PC-9 (cell line): ENCODE results near the gene GNAO1. TPM values are rescaled to one million over a fixed set of nuclear protein-coding genes. Genes with fewer than 3 reads are reported as not detected.
A peak's percentile ranks its signal among the peaks of the same experiment; 100 is the strongest.

Experiments used
- BruUV-seq: library from RNA; stranded (reverse); fragments of 400-500 nt; replicated peaks from 2 replicates; lab custom pipeline; 2021; lab: Mats Ljungman, UMichigan
- CTCF ChIA-PET: fragments of 300-600 bp; sonication (Branson Sonifier 250); formaldehyde crosslinking; loops from one replicate; lab custom pipeline; 2022; ENCODE audit warnings: antibody characterized with exemption; lab: Charles Lee
- POLR2A ChIA-PET: fragments of 300-600 bp; sonication (Branson Sonifier 250); formaldehyde crosslinking; loops from one replicate; lab custom pipeline; 2022; ENCODE audit warnings: antibody characterized with exemption; ENCODE audit not compliant: unreplicated experiment; lab: Charles Lee
- DNase-seq, 2 experiments: peaks; one replicate each; pipeline versions ENCODE4 v3.0.0 to v3.0.0-alpha.2; 2015 to 2022; ENCODE audit warnings: mixed read lengths in 1 of 2
- H2AFZ ChIP-seq: fragments of 200-600 bp; sonication (generic); 2 replicates; pipeline ENCODE4 v1.8.1; 2017; ENCODE audit warnings: antibody characterized with exemption
- H3F3A ChIP-seq: fragments of 200-600 bp; sonication (generic); 2 replicates; pipeline ENCODE4 v1.8.1; 2017; ENCODE audit warnings: antibody characterized with exemption, mild to moderate bottlenecking, low read depth; ENCODE audit not compliant: insufficient read depth
- H3K27ac ChIP-seq: fragments of 200-600 bp; sonication (generic); 2 replicates; pipeline ENCODE4 v1.6.1; 2016; ENCODE audit warnings: mixed run types
- H3K27me3 ChIP-seq: fragments of 200-600 bp; sonication (generic); 2 replicates; pipeline ENCODE4 v1.6.1; 2016; ENCODE audit warnings: low read depth, mixed run types; ENCODE audit not compliant: insufficient read depth
- H3K36me3 ChIP-seq: fragments of 200-600 bp; sonication (generic); 2 replicates; pipeline ENCODE4 v1.6.1; 2016; ENCODE audit warnings: low read depth, mixed run types
- H3K4me1 ChIP-seq: fragments of 200-600 bp; sonication (generic); replicated peaks from 2 replicates; pipeline ENCODE4 v1.6.1; 2016; ENCODE audit warnings: mixed run types; ENCODE audit not compliant: insufficient read depth
- H3K4me2 ChIP-seq: fragments of 200-600 bp; sonication (generic); 2 replicates; pipeline ENCODE4 v1.6.1; 2017; ENCODE audit warnings: mixed run types
- H3K4me3 ChIP-seq: fragments of 200-600 bp; sonication (generic); 2 replicates; pipeline ENCODE4 v1.6.1; 2016; ENCODE audit warnings: mixed run types
- H3K79me2 ChIP-seq: fragments of 200-600 bp; sonication (generic); 2 replicates; pipeline ENCODE4 v1.6.1; 2017; ENCODE audit warnings: low read depth, mixed run types
- H3K9me2 ChIP-seq: fragments of 200-600 bp; sonication (generic); 2 replicates; pipeline ENCODE4 v1.8.1; 2017; ENCODE audit warnings: mild to moderate bottlenecking; ENCODE audit not compliant: insufficient read depth
- H3K9me3 ChIP-seq: fragments of 200-600 bp; sonication (generic); 2 replicates; pipeline ENCODE4 v1.8.1; 2016; ENCODE audit warnings: low read depth; ENCODE audit not compliant: insufficient read depth
- H4K20me1 ChIP-seq: fragments of 200-600 bp; sonication (generic); 2 replicates; pipeline ENCODE4 v1.8.1; 2017; ENCODE audit not compliant: insufficient read depth
- CTCF ChIP-seq: fragments of 200-600 bp; sonication (generic); conservative IDR thresholded peaks from 2 replicates; pipeline ENCODE4 v1.6.1; 2017; ENCODE audit warnings: mixed run types, antibody characterized with exemption, mild to moderate bottlenecking, moderate library complexity
- EZH2 ChIP-seq: fragments of 200-600 bp; sonication (generic); IDR thresholded peaks from 2 replicates; pipeline ENCODE4 v1.8.0; 2017; ENCODE audit warnings: antibody characterized with exemption, low read depth
- intact Hi-C: fragments of 100-400 bp; cut with micrococcal nuclease; formaldehyde crosslinking; loops from one replicate; pipeline ENCODE4 v1.10.0; 2022; ENCODE audit not compliant: unreplicated experiment
- total RNA-seq: library from RNA; stranded (reverse); gene quantifications from 2 replicates; pipeline ENCODE4 v1.2.3, GENCODE V29; 2021

Gene GNAO1
- total RNA-seq, 1 experiment from 2014 or later, result 2.8 TPM

- no peaks in the 10 kb centered on the region for H3K27me3 ChIP-seq
- no peak overlapping the region for H3K27ac ChIP-seq
- peak overlapping the region; percentile 29 for H3K4me2 ChIP-seq
- no peaks in the 10 kb centered on the region for H3K79me2 ChIP-seq
- no peaks in the 10 kb centered on the region for H3F3A ChIP-seq
- H3K36me3 ChIP-seq, result no peaks in the 10 kb centered on the region
- TF ChIP-seq EZH2 (no peak), CTCF (no peak)
- peak in 1 of 2 experiments; percentile 62 for DNase-seq
- H3K9me3 ChIP-seq, result no peaks in the 10 kb centered on the region
- ChIA-PET CTCF (no interaction called here), POLR2A (no interaction called here)
- no TSS peak for BruUV-seq
- H4K20me1 ChIP-seq, result no peaks in the 10 kb centered on the region; the same call in 1 of the 2 replicates
- H2AFZ ChIP-seq, result no peak overlapping the region
- H3K4me1 ChIP-seq, result peaks cover 15% of the 10 kb centered on the region
- no peaks in the 10 kb centered on the region for H3K9me2 ChIP-seq
- no peak overlapping the region for H3K4me3 ChIP-seq
- intact Hi-C loops, result loop anchor here (5.0 kb wide), 1 partner anchor 45 kb away; no protein-coding TSS in a partner anchor
These were observed 10.7 kb downstream of the GNAO1 start for GRCh38 chr16:56202036-56202435.

GRCh38 chr16:56203052-56203451 lies 11.8 kb downstream of the GNAO1 start:
- Histone ChIP-seq H3K27ac (no peak overlapping the region), H3K79me2 (no peaks in the 10 kb centered on the region), H3K27me3 (no peaks in the 10 kb centered on the region), H3K4me1 (peaks cover 15% of the 10 kb centered on the region), H3K4me3 (no peak overlapping the region), H2AFZ (no peak overlapping the region), H3K4me2 (no peak overlapping the region), H3K9me3 (no peaks in the 10 kb centered on the region), H4K20me1 (no peaks in the 10 kb centered on the region; the same call in 1 of the 2 replicates), H3K36me3 (no peaks in the 10 kb centered on the region), H3F3A (no peaks in the 10 kb centered on the region), H3K9me2 (no peaks in the 10 kb centered on the region)
- intact Hi-C loops, result loop anchor here (5.0 kb wide), 1 partner anchor 44 kb away; no protein-coding TSS in a partner anchor
- no peak for DNase-seq
- TF ChIP-seq EZH2, result no peak
- TF ChIP-seq CTCF, result 0 out of 2 replicates have a peak, but pooled peaks have one; percentile 22
- no TSS peak for BruUV-seq
- ChIA-PET POLR2A (no interaction called here), CTCF (no interaction called here)

- Histone ChIP-seq H3K4me2 (no peak overlapping the region), H3K36me3 (no peaks in the 10 kb centered on the region), H3K79me2 (no peaks in the 10 kb centered on the region), H3F3A (no peaks in the 10 kb centered on the region), H3K9me3 (no peaks in the 10 kb centered on the region), H3K4me1 (peaks cover 15% of the 10 kb centered on the region), H3K27me3 (no peaks in the 10 kb centered on the region), H3K4me3 (no peak overlapping the region), H2AFZ (no peak overlapping the region), H3K27ac (no peak overlapping the region), H3K9me2 (no peaks in the 10 kb centered on the region), H4K20me1 (no peaks in the 10 kb centered on the region; the same call in 1 of the 2 replicates)
- TF ChIP-seq CTCF (no peak), EZH2 (no peak)
- no TSS peak for BruUV-seq
- no peak for DNase-seq
- ChIA-PET CTCF (no interaction called here), POLR2A (interaction anchor here (0.6 kb wide), 1 partner anchor 41 kb away, joined by 3 read pairs; no protein-coding TSS in a partner anchor)
- intact Hi-C loops, result loop anchor here (5.0 kb wide), 1 partner anchor 42 kb away; no protein-coding TSS in a partner anchor
These were observed 13.5 kb downstream of the GNAO1 start for GRCh38 chr16:56204816-56205215.
